IMR-90 (cell line): Measurements from ENCODE around the gene WBP11. TPM values are rescaled to one million over a fixed set of nuclear protein-coding genes. Genes with fewer than 3 reads are reported as not detected.

Experiments
- ATAC-seq: fragments of 200-7000 bp; cut with Tn5 transposase; 2 replicates; pipeline ENCODE4 v1.9.1; 2020; ENCODE audit warnings: low read depth, mild to moderate bottlenecking, moderate library complexity
- BruUV-seq: library from RNA; stranded (reverse); fragments of 400-500 nt; replicated peaks from 2 replicates; lab custom pipeline; 2021; lab: Mats Ljungman, UMichigan
- CTCF ChIA-PET: fragments of 300-600 bp; formaldehyde crosslinking; extraction: SDS; loops from one replicate; lab custom pipeline; 2021; ENCODE audit warnings: antibody characterized with exemption; lab: Yijun Ruan, JAX
- POLR2A ChIA-PET: fragments of 300-600 bp; sonication (Branson Sonifier 250); formaldehyde crosslinking; loops from one replicate; lab custom pipeline; 2022; ENCODE audit warnings: antibody characterized with exemption; ENCODE audit not compliant: unreplicated experiment; lab: Charles Lee
- DNase-seq: peaks from one replicate; pipeline ENCODE4 v3.0.0; 2013
- H2AFZ ChIP-seq: replicated peaks from 2 replicates; pipeline ENCODE3; 2013; ENCODE audit warnings: low read length, mild to moderate bottlenecking; ENCODE audit not compliant: poor library complexity
- H2AK5ac ChIP-seq: 2 replicates; pipeline ENCODE4 v1.6.1; 2013; ENCODE audit warnings: low read depth, low read length, inconsistent platforms
- H2AK9ac ChIP-seq: replicated peaks from 2 replicates; pipeline ENCODE3; 2013; ENCODE audit warnings: mild to moderate bottlenecking, low read depth, low read length, moderate library complexity; ENCODE audit not compliant: poor library complexity
- H2BK120ac ChIP-seq: 2 replicates; pipeline ENCODE4 v1.6.1; 2013; ENCODE audit warnings: low read depth, low read length, inconsistent platforms
- H2BK15ac ChIP-seq: 3 replicates; pipeline ENCODE4 v1.6.1; 2013; ENCODE audit warnings: low read depth, low read length, inconsistent platforms
- H2BK20ac ChIP-seq: 2 replicates; pipeline ENCODE4 v1.6.1; 2013; ENCODE audit warnings: low read depth, mild to moderate bottlenecking, inconsistent platforms, low read length, moderate library complexity
- H2BK5ac ChIP-seq: 2 replicates; pipeline ENCODE4 v1.6.1; 2013; ENCODE audit warnings: mild to moderate bottlenecking, low read depth, low read length, inconsistent platforms; ENCODE audit not compliant: poor library complexity, severe bottlenecking
- H3K14ac ChIP-seq: replicated peaks from 2 replicates; pipeline ENCODE4 v1.6.1; 2013; ENCODE audit warnings: low read depth, low read length, inconsistent platforms
- H3K18ac ChIP-seq: 2 replicates; pipeline ENCODE4 v1.6.1; 2013; ENCODE audit warnings: low read depth, low read length, control low read depth
- H3K23ac ChIP-seq: 2 replicates; pipeline ENCODE4 v1.6.1; 2013; ENCODE audit warnings: low read depth, low read length, inconsistent platforms
- H3K27ac ChIP-seq: 2 replicates; pipeline ENCODE4 v1.5.1; 2013; ENCODE audit warnings: mild to moderate bottlenecking, control low read depth, low read length; ENCODE audit not compliant: insufficient read depth
- H3K27me3 ChIP-seq: 2 replicates; pipeline ENCODE4 v1.6.1; 2013; ENCODE audit warnings: low read length; ENCODE audit not compliant: control insufficient read depth, insufficient read depth
- H3K36me3 ChIP-seq: 2 replicates; pipeline ENCODE4 v1.6.1; 2013; ENCODE audit warnings: low read length, mixed read lengths; ENCODE audit not compliant: control insufficient read depth, insufficient read depth
- H3K4ac ChIP-seq: 2 replicates; pipeline ENCODE4 v1.6.1; 2013; ENCODE audit warnings: low read depth, low read length, inconsistent platforms
- H3K4me1 ChIP-seq: 2 replicates; pipeline ENCODE4 v1.6.1; 2013; ENCODE audit warnings: low read length, mixed read lengths; ENCODE audit not compliant: control insufficient read depth, insufficient read depth
- H3K4me2 ChIP-seq: 2 replicates; pipeline ENCODE4 v1.6.1; 2013; ENCODE audit warnings: low read depth, mild to moderate bottlenecking, control low read depth, low read length, moderate library complexity
- H3K4me3 ChIP-seq: 2 replicates; pipeline ENCODE4 v1.5.1; 2013; ENCODE audit warnings: low read depth, mild to moderate bottlenecking, control low read depth, low read length, moderate library complexity; ENCODE audit not compliant: insufficient read depth
- H3K56ac ChIP-seq: 2 replicates; pipeline ENCODE4 v1.6.1; 2013; ENCODE audit warnings: low read length, inconsistent platforms; ENCODE audit not compliant: insufficient read depth; ENCODE audit errors: extremely low read depth
- H3K79me1 ChIP-seq, 2 experiments: 2 replicates each; pipeline ENCODE4 v1.6.1; 2013; ENCODE audit warnings: low read length in 2 of 2, inconsistent platforms in 1 of 2, low read depth in 1 of 2
- H3K9ac ChIP-seq: 2 replicates; pipeline ENCODE4 v1.6.1; 2013; ENCODE audit warnings: low read depth, low read length, control low read depth
- H3K9me1 ChIP-seq: 2 replicates; pipeline ENCODE4 v1.6.1; 2013; ENCODE audit warnings: low read length, inconsistent platforms; ENCODE audit not compliant: insufficient read depth
- H3K9me3 ChIP-seq: 2 replicates; pipeline ENCODE4 v1.6.1; 2013; ENCODE audit warnings: low read length; ENCODE audit not compliant: control insufficient read depth, insufficient read depth
- H4K20me1 ChIP-seq: 2 replicates; pipeline ENCODE4 v1.6.1; 2013; ENCODE audit warnings: low read length, inconsistent platforms; ENCODE audit not compliant: insufficient read depth
- H4K5ac ChIP-seq: 2 replicates; pipeline ENCODE4 v1.6.1; 2013; ENCODE audit warnings: mild to moderate bottlenecking, low read depth, low read length, control low read depth
- H4K8ac ChIP-seq, 2 experiments: 2 replicates each; pipeline ENCODE4 v1.6.1; 2013; ENCODE audit warnings: low read depth in 2 of 2, low read length in 2 of 2, control low read depth in 1 of 2, inconsistent platforms in 1 of 2
- H4K91ac ChIP-seq: 2 replicates; pipeline ENCODE4 v1.6.1; 2013; ENCODE audit warnings: low read depth, low read length, inconsistent platforms; ENCODE audit not compliant: insufficient read depth
- BHLHE40 ChIP-seq: fragments of 150-350 bp; IDR thresholded peaks from 2 replicates; pipeline ENCODE4 v1.6.1; 2016; ENCODE audit warnings: mild to moderate bottlenecking, low read depth, low read length
- CEBPB ChIP-seq: IDR thresholded peaks from 2 replicates; pipeline ENCODE4 v1.6.1; 2012; ENCODE audit warnings: low read depth, low read length, improper control_type of control experiment
- CHD1 ChIP-seq: IDR thresholded peaks from 2 replicates; pipeline ENCODE4 v1.6.1; 2012; ENCODE audit warnings: low read depth, low read length, improper control_type of control experiment
- CTCF ChIP-seq: conservative IDR thresholded peaks from 2 replicates; pipeline ENCODE4 v1.5.1; 2012; ENCODE audit warnings: mild to moderate bottlenecking, low read depth, low read length, improper control_type of control experiment
- ELK1 ChIP-seq: fragments of 150-350 bp; IDR thresholded peaks from 2 replicates; pipeline ENCODE4 v1.6.1; 2016; ENCODE audit warnings: low read depth, mild to moderate bottlenecking, low read length, moderate library complexity, borderline replicate concordance
- FOS ChIP-seq: fragments of 150-350 bp; IDR thresholded peaks from 2 replicates; pipeline ENCODE4 v1.6.1; 2016; ENCODE audit warnings: low read depth, low read length
- MAFK ChIP-seq: IDR thresholded peaks from 2 replicates; pipeline ENCODE4 v1.6.1; 2012; ENCODE audit warnings: low read depth, low read length, improper control_type of control experiment
- MAZ ChIP-seq: IDR thresholded peaks from 2 replicates; pipeline ENCODE4 v1.6.1; 2012; ENCODE audit warnings: low read depth, mild to moderate bottlenecking, low read length, improper control_type of control experiment, moderate library complexity, borderline replicate concordance
- NFE2L2 ChIP-seq: fragments of 150-350 bp; IDR thresholded peaks from 2 replicates; pipeline ENCODE4 v1.6.1; 2016; ENCODE audit warnings: low read depth, mild to moderate bottlenecking, low read length
- POLR2A ChIP-seq: IDR thresholded peaks from 2 replicates; pipeline ENCODE4 v1.6.1; 2012; ENCODE audit warnings: mild to moderate bottlenecking, low read depth, low read length
- RAD21 ChIP-seq: IDR thresholded peaks from 2 replicates; pipeline ENCODE4 v1.6.1; 2012; ENCODE audit warnings: low read length, improper control_type of control experiment
- RCOR1 ChIP-seq: IDR thresholded peaks from 2 replicates; pipeline ENCODE4 v1.6.1; 2012; ENCODE audit warnings: mild to moderate bottlenecking, low read length, improper control_type of control experiment; ENCODE audit not compliant: insufficient replicate concordance
- RFX5 ChIP-seq: IDR thresholded peaks from 2 replicates; pipeline ENCODE4 v1.8.0; 2012; ENCODE audit warnings: low read depth, mild to moderate bottlenecking, low read length, moderate library complexity
- SMC3 ChIP-seq: fragments of 150-350 bp; IDR thresholded peaks from 2 replicates; pipeline ENCODE4 v1.6.1; 2016; ENCODE audit warnings: low read depth, mild to moderate bottlenecking, antibody characterized with exemption, low read length, moderate library complexity
- USF2 ChIP-seq: fragments of 150-350 bp; IDR thresholded peaks from 2 replicates; pipeline ENCODE4 v1.6.1; 2017; ENCODE audit warnings: mild to moderate bottlenecking, antibody characterized with exemption, low read length, low read depth
- WGBS, 2 experiments: methylation state at CpG; one replicate each; pipeline versions ENCODE4 v1.1.5 to v1.1.7; 2013; ENCODE audit warnings: missing lambda C conversion rate in 2 of 2; ENCODE audit not compliant: insufficient read length in 1 of 2; ENCODE audit errors: extremely low coverage in 2 of 2; 5-methylcytosine and 5-hydroxymethylcytosine counted together
- dilution Hi-C: fragments of 300-500 bp; cut with HindIII; formaldehyde crosslinking; loops from one replicate; pipeline ENCODE4 v1.14.3; 2018; ENCODE audit warnings: low sequenced_read_pairs; ENCODE audit not compliant: unreplicated experiment
- in situ Hi-C: fragments of 300-500 bp; cut with MboI; formaldehyde crosslinking; loops from 3 replicates; pipeline ENCODE4 v1.14.3; 2019; ENCODE audit warnings: low sequenced_read_pairs, inconsistent platforms, mixed read lengths
- intact Hi-C: fragments of 100-400 bp; cut with micrococcal nuclease; formaldehyde crosslinking; loops from 2 replicates; pipeline ENCODE4 v1.10.0; 2022
- polyA plus RNA-seq, 3 experiments: library from polyadenylated mRNA; depleted of rRNA; stranded (reverse); fragments of >200 nt; gene quantifications; 2 replicates each; pipeline ENCODE4 v1.2.3, GENCODE V29; 2012; ENCODE audit warnings: low replicate concordance in 1 of 3
- total RNA-seq: library from RNA; depleted of rRNA; stranded (reverse); fragments of >200 nt; gene quantifications from 2 replicates; pipeline ENCODE4 v1.2.3, GENCODE V29; 2012

Gene WBP11
- total and polyA plus RNA-seq, 2 of the 4 experiments (the other 2 are of a cell fraction), result 2.5 to 18.3 TPM

GRCh38 chr12:14839262-14839661 lies 36.0 kb upstream of the WBP11 start:
- TF ChIP-seq CHD1 (no peak), CTCF (no peak), ELK1 (no peak), RAD21 (no peak), NFE2L2 (no peak), MAFK (no peak), FOS (no peak), RFX5 (no peak), SMC3 (no peak), USF2 (no peak), RCOR1 (no peak), POLR2A (no peak), BHLHE40 (no peak), MAZ (no peak), CEBPB (no peak)
- Histone ChIP-seq H4K5ac (no peak overlapping the region), H3K36me3 (no peaks in the 10 kb centered on the region), H2AK5ac (no peak overlapping the region), H4K91ac (no peak overlapping the region), H3K18ac (no peak overlapping the region), H3K27me3 (no peaks in the 10 kb centered on the region), H2BK120ac (no peak overlapping the region), H3K9ac (no peak overlapping the region), H2BK20ac (no peak overlapping the region), H3K4me2 (no peak overlapping the region), H3K79me1 (no peaks in the 10 kb centered on the region), H3K56ac (no peak overlapping the region), H3K27ac (no peak overlapping the region), H2AFZ (no peak overlapping the region), H3K9me3 (no peaks in the 10 kb centered on the region), H3K9me1 (peaks cover 3% of the 10 kb centered on the region), H4K8ac (no peak overlapping the region), H3K4me3 (no peak overlapping the region), H2BK5ac (no peak overlapping the region), H3K4ac (no peak overlapping the region), H4K20me1 (peaks cover 4% of the 10 kb centered on the region), H2AK9ac (no peak overlapping the region), H3K14ac (no peak overlapping the region), H2BK15ac (no peak overlapping the region), H3K4me1 (peaks cover 4% of the 10 kb centered on the region; the same call in 1 of the 2 replicates), H3K23ac (no peak overlapping the region)
- ATAC-seq, result no peak
- no peak for DNase-seq
- intact Hi-C loops (no loop called here), in situ Hi-C loops (no loop called here), dilution Hi-C loops (no loop called here)
- WGBS, 2 experiments, result no CpG with 5 or more reads among the region's 1 CpG
- CTCF ChIA-PET, result no interaction called here
- BruUV-seq, result no TSS peak
- POLR2A ChIA-PET, result no interaction called here
